HG03095 (cell line): ENCODE measurements around the gene RALGPS2.

Experiments
- ATAC-seq: cut with Tn5 transposase; IDR thresholded peaks from one replicate; pipeline ENCODE4 v1.9.1; 2021; ENCODE audit warnings: moderate library complexity; ENCODE audit not compliant: unreplicated experiment

The RALGPS2 gene

DNA sequence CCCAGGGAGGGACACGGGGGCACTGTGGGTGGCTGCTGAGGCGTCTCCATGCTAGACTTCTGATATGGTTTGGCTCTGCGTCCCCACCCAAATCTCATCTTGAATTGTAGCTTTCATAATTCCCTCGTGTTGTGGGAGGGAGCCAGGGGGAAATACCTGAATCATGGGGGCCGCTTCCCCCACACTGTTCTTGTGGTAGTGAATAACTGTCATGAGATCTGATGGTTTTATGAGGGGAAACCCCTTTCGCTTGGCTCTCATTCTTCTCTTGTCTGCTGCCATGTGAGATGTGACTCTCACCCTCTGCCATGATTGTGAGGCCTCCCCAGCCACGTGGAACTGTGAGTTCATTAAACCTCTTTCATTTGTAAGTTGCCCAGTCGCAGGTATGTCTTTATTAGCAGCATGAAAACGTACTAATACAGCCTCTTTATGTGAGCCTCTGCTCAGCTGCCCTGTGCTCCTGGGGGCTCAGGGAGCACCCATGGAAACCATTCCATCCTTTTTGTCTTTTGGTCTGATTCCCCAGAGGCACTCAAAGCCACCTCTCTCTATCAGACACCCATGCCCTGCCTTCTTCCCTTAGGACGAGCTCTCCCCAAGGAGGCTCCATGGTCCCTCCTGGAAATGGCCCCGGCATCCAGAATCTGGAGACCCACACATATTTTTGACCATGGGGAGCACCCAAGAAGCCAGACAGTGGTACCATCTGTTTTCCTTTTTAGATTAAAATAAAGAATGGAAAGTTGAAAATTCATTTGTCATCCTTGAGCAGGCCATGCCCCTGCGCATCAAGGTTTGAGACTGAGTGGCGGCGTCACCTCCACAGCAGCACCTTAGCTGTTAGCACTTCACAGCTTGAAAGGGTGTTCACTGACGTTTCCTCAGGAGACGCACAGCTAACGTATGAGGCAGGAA lies 234.8 kb downstream of the RALGPS2 start:
- ATAC-seq, result no peak

DNA sequence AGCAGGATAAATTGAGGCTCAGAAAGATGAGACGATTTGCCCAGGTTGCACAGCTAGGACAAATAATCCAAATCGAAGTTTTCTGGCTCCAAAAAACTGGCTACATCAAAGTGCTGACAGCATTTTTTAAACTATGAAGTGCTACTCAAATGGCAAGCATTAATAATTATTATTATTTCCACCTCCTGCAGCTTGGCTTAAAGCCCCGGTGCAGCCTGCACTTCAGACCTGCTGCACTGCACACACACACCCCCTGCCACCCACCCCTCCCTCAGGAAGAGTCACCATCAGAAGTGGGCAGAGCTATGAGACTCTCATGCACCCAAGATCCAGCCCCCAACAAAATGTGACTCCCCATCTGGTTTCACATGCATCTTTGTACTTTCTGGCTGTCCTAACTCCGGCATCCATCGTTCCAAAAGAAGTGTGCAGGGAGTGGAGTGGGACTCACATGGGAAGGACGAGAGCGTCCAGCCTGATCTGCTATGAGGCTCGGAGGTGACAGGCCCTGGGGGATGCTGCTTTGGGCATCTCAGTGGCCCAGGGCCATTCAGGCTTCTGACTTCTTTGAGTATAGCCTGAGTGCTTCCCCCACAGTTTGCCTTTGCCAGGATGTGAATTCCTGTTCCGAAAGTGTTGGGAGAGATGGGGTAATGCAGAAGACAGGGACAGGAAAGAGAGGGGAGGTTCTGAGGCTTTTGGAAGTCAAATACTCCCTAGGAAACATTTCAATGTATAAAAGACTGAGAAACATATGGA lies 235.6 kb downstream of the RALGPS2 start:
- ATAC-seq, result no peak

- no peak for ATAC-seq
Measured at GRCh38 chr1:178961331-178961730, 236.3 kb downstream of the RALGPS2 start.

GRCh38 chr1:178961868-178962267 lies 236.8 kb downstream of the RALGPS2 start:
- no peak for ATAC-seq

DNA sequence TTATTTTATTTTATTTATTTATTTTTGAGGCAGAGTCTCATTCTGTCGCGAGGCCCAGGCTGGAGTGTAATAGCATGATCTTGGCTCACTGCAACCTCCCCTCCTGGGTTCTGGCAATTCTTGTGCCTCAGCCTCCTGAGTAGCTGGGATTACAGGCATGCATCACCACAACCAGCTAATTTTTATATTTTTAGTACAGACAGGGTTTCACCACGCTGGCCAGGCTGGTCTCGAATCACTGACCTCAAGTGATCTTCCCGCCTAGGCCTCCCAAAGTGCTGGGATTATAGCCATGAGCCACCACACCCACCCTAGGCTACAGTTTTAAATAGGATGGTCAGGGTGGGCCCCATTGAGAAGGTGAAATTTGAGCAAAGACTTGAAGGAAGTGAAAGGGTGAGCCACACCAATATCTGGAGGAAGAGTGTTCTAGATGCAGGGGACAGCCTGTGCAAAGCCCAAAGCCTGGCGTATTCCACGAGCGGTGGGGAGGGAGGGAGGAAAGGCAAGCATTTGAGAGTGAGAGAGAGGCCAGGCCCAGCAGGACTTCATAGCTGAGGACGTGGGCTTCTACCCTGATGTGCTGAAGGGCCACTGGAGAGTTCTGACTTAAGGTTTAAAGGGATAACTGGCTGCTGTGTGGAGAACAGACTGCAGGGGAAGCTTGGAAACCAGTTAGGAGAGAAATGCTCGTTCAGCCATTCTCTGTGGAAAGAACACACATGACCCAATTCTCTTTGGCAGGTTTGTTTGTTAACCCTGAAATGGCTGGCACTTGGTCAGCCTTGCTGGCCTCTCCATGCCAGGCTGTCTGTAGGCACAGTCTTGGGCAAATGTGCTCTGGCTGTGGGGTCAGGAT lies 238.0 kb downstream of the RALGPS2 start:
- no peak for ATAC-seq

DNA sequence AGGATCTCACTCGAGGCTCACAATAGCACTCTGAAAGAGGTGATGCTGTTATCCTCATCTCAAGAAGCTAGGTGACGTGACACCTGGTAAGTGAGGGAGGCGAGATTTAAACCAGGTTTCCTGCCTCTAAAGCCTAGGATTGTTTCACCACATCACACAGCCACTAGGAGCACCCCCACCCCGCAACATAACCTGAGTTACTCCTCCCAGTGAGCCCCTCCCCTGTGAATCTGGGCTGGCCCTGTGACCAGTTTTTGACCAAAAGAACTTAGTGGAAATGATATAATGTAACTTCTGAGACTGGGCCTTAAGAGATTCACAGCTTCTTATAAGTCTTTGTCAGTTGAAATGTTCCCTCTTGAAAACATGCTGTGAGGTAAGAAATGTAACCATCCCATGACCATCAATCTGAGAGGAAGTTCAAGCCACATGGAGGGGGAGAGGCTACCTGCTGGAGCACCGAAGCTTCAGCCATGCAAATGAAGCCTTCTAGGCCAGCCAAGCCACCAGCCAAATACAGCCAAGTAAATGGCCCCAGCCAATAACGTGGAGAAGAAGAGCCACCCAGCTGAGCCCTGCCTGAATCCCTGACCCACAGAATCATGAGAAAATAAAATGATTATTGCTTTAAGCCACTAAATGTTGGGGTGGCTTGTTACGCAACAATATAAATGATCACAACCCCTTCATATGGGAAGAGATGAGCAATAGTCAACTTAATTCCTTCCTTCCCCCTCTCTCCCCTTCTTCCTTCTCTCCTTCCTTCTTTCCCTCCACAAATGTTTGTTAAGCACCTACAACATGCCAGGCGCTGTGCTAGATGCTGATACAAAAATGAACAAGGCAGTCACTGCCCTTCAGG lies 239.7 kb downstream of the RALGPS2 start:
- ATAC-seq, result no peak

DNA sequence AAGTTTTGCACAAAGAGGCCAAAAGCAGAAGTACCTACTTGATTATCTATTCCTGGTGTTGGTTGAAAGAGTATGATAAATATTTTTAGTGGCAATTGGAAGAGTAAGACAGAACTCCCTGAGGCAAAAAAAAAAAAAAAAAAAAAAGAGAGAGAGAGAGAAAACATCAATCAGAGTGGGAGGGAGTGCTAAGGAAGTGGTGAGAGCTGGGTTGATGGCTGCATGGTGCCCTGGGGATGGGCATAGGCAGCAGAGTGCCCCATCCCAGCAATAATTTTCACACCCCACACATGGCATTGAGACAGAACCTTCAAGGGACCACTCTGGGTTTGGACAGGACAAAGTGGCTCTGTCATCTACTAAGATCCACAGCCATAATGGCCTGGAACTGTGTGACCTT lies 241.3 kb downstream of the RALGPS2 start:
- ATAC-seq, result no peak

DNA sequence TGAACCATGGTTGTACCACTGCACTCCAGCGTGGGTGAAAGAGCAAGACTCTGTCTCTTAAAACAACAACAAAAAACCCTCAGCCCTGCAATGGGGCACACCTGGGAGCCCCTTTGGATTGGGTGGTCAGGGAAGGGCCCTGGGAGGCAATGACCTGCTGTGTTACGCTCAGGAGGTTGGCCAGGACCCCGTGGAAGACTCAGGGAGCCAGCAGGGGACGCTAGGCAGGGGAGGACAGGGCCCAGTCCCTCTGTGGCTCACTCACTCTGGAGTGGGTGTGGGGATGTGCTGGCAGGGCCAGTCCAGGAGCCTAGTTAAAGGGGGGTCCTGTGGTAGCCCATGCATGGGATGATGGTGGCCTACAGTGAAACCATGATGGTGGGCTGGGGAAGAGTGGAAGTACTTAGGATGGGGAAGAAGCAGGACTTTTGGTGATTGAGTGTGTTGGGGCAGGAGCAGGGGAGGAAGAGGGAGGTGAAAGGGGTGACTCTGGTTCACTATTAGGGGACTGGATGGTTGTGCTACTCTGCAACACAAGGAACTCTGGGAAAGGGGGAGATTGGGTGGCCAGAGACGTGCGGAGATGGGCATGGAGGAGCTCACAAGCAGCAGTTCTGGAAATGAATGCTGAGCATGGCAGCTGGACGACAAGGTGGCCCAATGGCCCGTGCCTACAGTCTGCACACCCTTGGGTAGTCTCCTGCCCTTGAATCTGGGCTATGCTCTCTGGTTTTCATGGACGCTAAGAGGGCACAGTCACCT lies 244.4 kb downstream of the RALGPS2 start:
- no peak for ATAC-seq

DNA sequence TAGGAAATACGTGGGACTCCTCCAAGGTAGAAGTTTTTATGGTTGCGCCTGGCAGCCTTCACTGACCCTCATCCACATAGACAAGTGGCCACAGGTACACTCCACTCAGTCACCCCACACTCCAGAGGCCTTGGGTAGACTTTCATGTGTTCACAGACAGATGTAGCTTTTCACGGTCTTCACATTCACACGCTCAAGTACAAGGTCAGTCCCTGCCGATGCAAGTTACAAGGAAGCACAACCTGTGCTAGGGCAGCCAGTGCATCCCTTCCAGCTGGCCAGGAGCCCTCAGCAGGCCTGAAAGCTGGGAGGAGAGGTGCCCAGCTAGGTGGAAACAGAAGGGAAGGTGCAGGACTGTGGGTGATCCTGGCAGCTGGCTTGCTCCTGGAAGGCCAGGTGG lies 245.1 kb downstream of the RALGPS2 start:
- ATAC-seq, result no peak
